Measurements from ENCODE around the gene KAT5. TPM values are rescaled to one million over a fixed set of nuclear protein-coding genes. Genes with fewer than 3 reads are reported as not detected.

Gene KAT5
- total RNA-seq, 1 donor from 2014 or later: 31.4 TPM

GRCh38 chr11:65743681-65744025 is 31.6 kb downstream of the KAT5 start:
- no peak overlapping the region for H3K4me2 ChIP-seq (ENCODE audit: low read length)
- no peak for FAIRE-seq
- peaks cover 6% of the 10 kb centered on the region for H3K9me3 ChIP-seq (ENCODE audit: insufficient read depth, low read depth, low read length)

GRCh38 chr11:65744026-65744698 is 32.1 kb downstream of the KAT5 start:
- no peaks in the 10 kb centered on the region for H3K4me1 Mint-ChIP-seq (ENCODE audit: low read depth, unreplicated experiment)
- Histone ChIP-seq H3K4me3 (ENCODE audit: insufficient read depth, low read depth, low read length) (no peak overlapping the region), H3K27me3 (ENCODE audit: insufficient read depth, low read length) (peaks cover 19% of the 10 kb centered on the region), H4K20me1 (ENCODE audit: insufficient read depth, low read length) (no peaks in the 10 kb centered on the region), H3K36me3 (ENCODE audit: insufficient read depth, low read length) (no peaks in the 10 kb centered on the region), H3K27ac (ENCODE audit: low read depth, low read length) (no peak overlapping the region), H3K4me2 (ENCODE audit: low read length) (no peak overlapping the region), H3K9me3 (ENCODE audit: insufficient read depth, low read depth, low read length) (peaks cover 6% of the 10 kb centered on the region), H3K9ac (ENCODE audit: low read length) (no peak overlapping the region), H3K79me2 (ENCODE audit: insufficient read depth, low read length) (no peaks in the 10 kb centered on the region), H2AFZ (ENCODE audit: low read depth, low read length) (no peak overlapping the region), H3K4me1 (ENCODE audit: insufficient read depth, low read length) (no peaks in the 10 kb centered on the region)
- H3K27ac Mint-ChIP-seq (ENCODE audit: unreplicated experiment): no peak overlapping the region
- no peak overlapping the region for H3K4me3 Mint-ChIP-seq (ENCODE audit: unreplicated experiment)
- peaks cover 9% of the 10 kb centered on the region for H3K9me3 Mint-ChIP-seq (ENCODE audit: unreplicated experiment)
- peaks cover 2% of the 10 kb centered on the region for H3K36me3 Mint-ChIP-seq (ENCODE audit: low read depth, unreplicated experiment)
- TF ChIP-seq EZH2 (IDR thresholded peaks at IDR 0.05; ENCODE audit: insufficient read depth, low read length) (no peak), CTCF (IDR thresholded peaks at IDR 0.05; ENCODE audit: insufficient read depth, low read depth, low read length) (no peak)
- DNase-seq (ENCODE audit: low read depth): no peak
- FAIRE-seq: no peak
- peaks cover 45% of the 10 kb centered on the region for H3K27me3 Mint-ChIP-seq (ENCODE audit: low read depth, unreplicated experiment)

More at GRCh38 chr11:65743681-65744025, 31.6 kb downstream of the KAT5 start:
- H3K27me3 Mint-ChIP-seq (ENCODE audit: low read depth, unreplicated experiment): peaks cover 44% of the 10 kb centered on the region
- H3K27me3 ChIP-seq (ENCODE audit: insufficient read depth, low read length): peaks cover 18% of the 10 kb centered on the region
- peaks cover 2% of the 10 kb centered on the region for H3K36me3 Mint-ChIP-seq (ENCODE audit: low read depth, unreplicated experiment)
- peaks cover 4% of the 10 kb centered on the region for H3K9me3 Mint-ChIP-seq (ENCODE audit: unreplicated experiment)
- no peak overlapping the region for H3K27ac ChIP-seq (ENCODE audit: low read depth, low read length)
- no peaks in the 10 kb centered on the region for H3K36me3 ChIP-seq (ENCODE audit: insufficient read depth, low read length)
- no peaks in the 10 kb centered on the region for H3K4me1 Mint-ChIP-seq (ENCODE audit: low read depth, unreplicated experiment)
- H3K4me3 Mint-ChIP-seq (ENCODE audit: unreplicated experiment): no peak overlapping the region
- no peak overlapping the region for H3K4me3 ChIP-seq (ENCODE audit: insufficient read depth, low read depth, low read length)
- TF ChIP-seq EZH2 (IDR thresholded peaks at IDR 0.05; ENCODE audit: insufficient read depth, low read length): no peak
- no peak for TF ChIP-seq CTCF (IDR thresholded peaks at IDR 0.05; ENCODE audit: insufficient read depth, low read depth, low read length)
- H3K9ac ChIP-seq (ENCODE audit: low read length): no peak overlapping the region
- DNase-seq (ENCODE audit: low read depth): no peak
- no peaks in the 10 kb centered on the region for H3K4me1 ChIP-seq (ENCODE audit: insufficient read depth, low read length)
- no peaks in the 10 kb centered on the region for H4K20me1 ChIP-seq (ENCODE audit: insufficient read depth, low read length)
- H3K27ac Mint-ChIP-seq (ENCODE audit: unreplicated experiment): no peak overlapping the region
- no peak overlapping the region for H2AFZ ChIP-seq (ENCODE audit: low read depth, low read length)
- no peaks in the 10 kb centered on the region for H3K79me2 ChIP-seq (ENCODE audit: insufficient read depth, low read length)

- no peak overlapping the region for H2AFZ ChIP-seq (ENCODE audit: low read depth, low read length)
- FAIRE-seq (no peak), DNase-seq (ENCODE audit: low read depth) (no peak)
- peaks cover 12% of the 10 kb centered on the region for H3K9me3 Mint-ChIP-seq (ENCODE audit: unreplicated experiment)
- H3K27me3 ChIP-seq (ENCODE audit: insufficient read depth, low read length): peaks cover 23% of the 10 kb centered on the region
- TF ChIP-seq CTCF (IDR thresholded peaks at IDR 0.05; ENCODE audit: insufficient read depth, low read depth, low read length): no peak
- TF ChIP-seq EZH2 (IDR thresholded peaks at IDR 0.05; ENCODE audit: insufficient read depth, low read length): no peak
- no peaks in the 10 kb centered on the region for H3K4me1 ChIP-seq (ENCODE audit: insufficient read depth, low read length)
- peaks cover 50% of the 10 kb centered on the region for H3K27me3 Mint-ChIP-seq (ENCODE audit: low read depth, unreplicated experiment)
- H3K36me3 Mint-ChIP-seq (ENCODE audit: low read depth, unreplicated experiment): peaks cover 2% of the 10 kb centered on the region
- no peak overlapping the region for H3K27ac ChIP-seq (ENCODE audit: low read depth, low read length)
- no peaks in the 10 kb centered on the region for H3K79me2 ChIP-seq (ENCODE audit: insufficient read depth, low read length)
- H4K20me1 ChIP-seq (ENCODE audit: insufficient read depth, low read length): no peaks in the 10 kb centered on the region
- H3K9me3 ChIP-seq (ENCODE audit: insufficient read depth, low read depth, low read length): peaks cover 6% of the 10 kb centered on the region
- no peak overlapping the region for H3K4me3 Mint-ChIP-seq (ENCODE audit: unreplicated experiment)
- no peak overlapping the region for H3K27ac Mint-ChIP-seq (ENCODE audit: unreplicated experiment)
- no peaks in the 10 kb centered on the region for H3K4me1 Mint-ChIP-seq (ENCODE audit: low read depth, unreplicated experiment)
- H3K4me2 ChIP-seq (ENCODE audit: low read length): no peak overlapping the region
- no peak overlapping the region for H3K4me3 ChIP-seq (ENCODE audit: insufficient read depth, low read depth, low read length)
- no peaks in the 10 kb centered on the region for H3K36me3 ChIP-seq (ENCODE audit: insufficient read depth, low read length)
- no peak overlapping the region for H3K9ac ChIP-seq (ENCODE audit: low read length)
Measured at GRCh38 chr11:65744699-65745042, 32.6 kb downstream of the KAT5 start.

All from astrocyte (in vitro differentiated cells and primary cell).